Upper lobe of left lung (tissue), 6 donors: ENCODE measurements around the gene PRX. TPM values are rescaled to one million over a fixed set of nuclear protein-coding genes. Genes with fewer than 3 reads are reported as not detected.
"Not testable (repeated sequence)": the region's sequence is repeated elsewhere in the genome, so short reads cannot be mapped to it uniquely, and the experiment has no call there.

Source experiments
- ATAC-seq, 2 donors: fragments of 200-7000 bp; cut with Tn5 transposase; one replicate each; pipeline ENCODE4 v1.9.1; 2022; ENCODE audit warnings: mild to moderate bottlenecking in 2 of 2, moderate library complexity in 2 of 2; ENCODE audit not compliant: low FRiP score in 2 of 2
- DNase-seq, 2 donors: peaks; one replicate each; pipeline ENCODE4 v3.0.0-alpha.2; 2019 to 2020
- H3K27ac ChIP-seq, 4 donors: fragments of 200-600 bp; sonication (generic); one replicate each; pipeline ENCODE4 v1.5.1; 2016 to 2019
- H3K27me3 ChIP-seq, 4 donors: fragments of 200-600 bp; sonication (generic); one replicate each; pipeline ENCODE4 v1.5.1; 2017 to 2019
- H3K36me3 ChIP-seq, 4 donors: fragments of 200-600 bp; sonication (generic); one replicate each; pipeline ENCODE4 v1.5.1; 2016 to 2019
- H3K4me1 ChIP-seq, 4 donors: fragments of 200-600 bp; sonication (generic); one replicate each; pipeline ENCODE4 v1.5.1; 2018 to 2019
- H3K4me3 ChIP-seq, 4 donors: fragments of 200-600 bp; sonication (generic); one replicate each; pipeline ENCODE4 v1.5.1; 2017 to 2019; ENCODE audit warnings: mild to moderate bottlenecking in 2 of 4, moderate library complexity in 1 of 4
- H3K9me3 ChIP-seq, 4 donors: fragments of 200-600 bp; sonication (generic); one replicate each; pipeline ENCODE4 v1.5.1; 2018 to 2019
- EP300 ChIP-seq, 4 donors: sonication (generic); formaldehyde crosslinking; IDR thresholded peaks; one replicate each; pipeline ENCODE4 v1.5.1; 2017; ENCODE audit warnings: antibody characterized with exemption in 4 of 4, control low read depth in 2 of 4
- POLR2A ChIP-seq, 4 donors: fragments of 450-650 bp; IDR thresholded peaks; one replicate each; pipeline ENCODE4 v1.5.1; 2016 to 2017; ENCODE audit warnings: antibody characterized with exemption in 4 of 4, mild to moderate bottlenecking in 2 of 4
- POLR2AphosphoS5 ChIP-seq, 2 donors: sonication (generic); formaldehyde crosslinking; IDR thresholded peaks; one replicate each; pipeline ENCODE4 v1.5.1; 2017; ENCODE audit warnings: antibody characterized with exemption in 2 of 2
- WGBS, 2 donors: methylation state at CpG; one replicate each; pipeline ENCODE4 v1.1.5; 2017 to 2018; 5-methylcytosine and 5-hydroxymethylcytosine counted together
- total RNA-seq, 6 donors: library from RNA; depleted of rRNA in 4 of 6; stranded (reverse); fragments of >200 nt in 4 of 6; gene quantifications; one replicate each; pipeline versions ENCODE4 v1.1.0 to v1.2.1, GENCODE V29; 2016 to 2021
- TF ChIP-seq, protein P1 (sequence below), 6 experiments: fragments of 450-650 bp in 4 of 6; fragments of 200-600 bp in 2 of 6; sonication (generic) in 2 of 6; IDR thresholded peaks; one replicate each; pipeline ENCODE4 v1.5.1; 2016 to 2019; ENCODE audit warnings: antibody characterized with exemption in 6 of 6
- donor health status: DM: no; HTN: no; CAD: no; lungs with moderate emphysema.
- donor health status: DM: no; HTN: yes; CAD: no; lungs with severe emphysema.

The PRX gene
- total RNA-seq, 6 donors from 2014 or later, result 30.1 to 146 (median 51.5) TPM

DNA sequence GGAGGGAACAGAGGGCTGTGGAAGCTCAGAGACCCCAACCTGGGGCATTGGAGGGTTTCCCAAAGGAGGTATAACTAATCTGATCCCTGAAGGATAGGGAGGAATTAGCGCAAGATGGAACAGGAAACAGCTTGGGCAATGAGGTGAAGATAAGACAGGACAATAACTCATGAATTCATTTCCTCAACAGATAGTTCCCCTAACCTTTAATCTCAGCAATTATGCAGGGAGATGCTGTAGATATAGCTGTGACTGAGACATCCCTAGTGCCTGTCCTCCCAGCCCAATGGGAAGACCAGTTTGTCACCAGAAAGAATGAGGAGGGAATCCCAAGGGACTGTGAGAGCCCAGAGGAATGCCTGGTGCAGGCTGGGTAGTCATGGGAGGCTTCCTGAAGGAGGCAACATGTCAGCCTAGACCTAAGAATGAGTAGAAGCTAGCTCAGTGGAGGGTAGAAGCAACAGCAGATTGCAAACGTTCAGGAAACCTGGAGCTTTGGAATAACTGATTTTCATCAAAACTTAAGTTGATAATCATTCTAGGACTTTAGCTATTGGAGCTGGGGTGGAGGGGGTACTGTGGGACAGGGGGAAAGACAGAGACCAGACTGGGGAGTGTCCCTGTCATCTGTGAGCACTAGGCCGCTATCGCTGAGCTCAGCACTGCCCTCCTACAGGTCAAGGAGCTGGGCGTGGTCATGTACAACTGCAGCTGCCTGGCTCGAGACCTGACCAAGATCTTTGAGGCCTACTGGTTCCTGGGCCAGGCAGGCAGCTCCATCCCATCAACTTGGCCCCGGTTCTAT is 42.0 kb downstream of the PRX start:
- no peak for TF ChIP-seq POLR2A (IDR thresholded peaks at IDR 0.05)
- no peak for TF ChIP-seq POLR2AphosphoS5 (IDR thresholded peaks at IDR 0.05)
- no peak for TF ChIP-seq EP300 (IDR thresholded peaks at IDR 0.05)
- TF ChIP-seq, protein P1, sequence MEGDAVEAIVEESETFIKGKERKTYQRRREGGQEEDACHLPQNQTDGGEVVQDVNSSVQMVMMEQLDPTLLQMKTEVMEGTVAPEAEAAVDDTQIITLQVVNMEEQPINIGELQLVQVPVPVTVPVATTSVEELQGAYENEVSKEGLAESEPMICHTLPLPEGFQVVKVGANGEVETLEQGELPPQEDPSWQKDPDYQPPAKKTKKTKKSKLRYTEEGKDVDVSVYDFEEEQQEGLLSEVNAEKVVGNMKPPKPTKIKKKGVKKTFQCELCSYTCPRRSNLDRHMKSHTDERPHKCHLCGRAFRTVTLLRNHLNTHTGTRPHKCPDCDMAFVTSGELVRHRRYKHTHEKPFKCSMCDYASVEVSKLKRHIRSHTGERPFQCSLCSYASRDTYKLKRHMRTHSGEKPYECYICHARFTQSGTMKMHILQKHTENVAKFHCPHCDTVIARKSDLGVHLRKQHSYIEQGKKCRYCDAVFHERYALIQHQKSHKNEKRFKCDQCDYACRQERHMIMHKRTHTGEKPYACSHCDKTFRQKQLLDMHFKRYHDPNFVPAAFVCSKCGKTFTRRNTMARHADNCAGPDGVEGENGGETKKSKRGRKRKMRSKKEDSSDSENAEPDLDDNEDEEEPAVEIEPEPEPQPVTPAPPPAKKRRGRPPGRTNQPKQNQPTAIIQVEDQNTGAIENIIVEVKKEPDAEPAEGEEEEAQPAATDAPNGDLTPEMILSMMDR (IDR thresholded peaks at IDR 0.05), result no peak
- H3K4me1 ChIP-seq, result peaks cover 3 to 24% (median 9%) of the 10 kb centered on the region in 4 donors
- H3K4me3 ChIP-seq, result no peak overlapping the region
- H3K9me3 ChIP-seq, result no peaks in the 10 kb centered on the region
- no peak overlapping the region for H3K27ac ChIP-seq
- DNase-seq (peak in 1 of 2 donors; percentile 36), ATAC-seq (no peak)
- H3K36me3 ChIP-seq, result peaks cover 19 to 95% (median 72%) of the 10 kb centered on the region in 4 donors
- 79 to 83% methylated on average over 4 to 6 of the region's 7 CpGs for WGBS, 2 donors
- H3K27me3 ChIP-seq, result no peaks in the 10 kb centered on the region

DNA sequence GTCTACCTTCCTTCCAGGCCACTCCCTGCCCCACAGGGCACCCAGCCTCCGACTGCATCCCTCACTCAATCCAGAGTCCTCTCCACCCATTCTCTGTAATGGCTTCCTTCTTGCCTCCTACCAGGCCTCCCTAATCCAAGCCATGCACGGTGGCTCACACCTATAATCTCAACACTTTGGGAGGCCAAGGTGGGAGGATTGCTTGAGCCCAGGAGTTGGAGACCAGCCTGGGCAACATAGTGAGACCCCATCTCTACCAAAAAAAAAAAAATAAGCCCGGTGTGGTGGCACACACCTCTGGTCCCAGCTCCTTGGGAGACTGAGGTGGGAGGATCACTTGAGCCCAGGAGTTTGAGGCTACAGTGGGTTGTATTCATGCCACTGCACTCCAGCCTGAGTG is 42.9 kb downstream of the PRX start:
- not testable (repeated sequence) for DNase-seq, H3K4me3 ChIP-seq, H3K9me3 ChIP-seq, H3K27ac ChIP-seq, H3K27me3 ChIP-seq, ATAC-seq
- peaks cover 11 to 33% (median 18%) of the 10 kb centered on the region in 4 donors for H3K4me1 ChIP-seq
- 89 to 95% methylated on average over 3 of the region's 3 CpGs for WGBS, 2 donors
- peaks cover 19 to 86% (median 67%) of the 10 kb centered on the region in 4 donors for H3K36me3 ChIP-seq

DNA sequence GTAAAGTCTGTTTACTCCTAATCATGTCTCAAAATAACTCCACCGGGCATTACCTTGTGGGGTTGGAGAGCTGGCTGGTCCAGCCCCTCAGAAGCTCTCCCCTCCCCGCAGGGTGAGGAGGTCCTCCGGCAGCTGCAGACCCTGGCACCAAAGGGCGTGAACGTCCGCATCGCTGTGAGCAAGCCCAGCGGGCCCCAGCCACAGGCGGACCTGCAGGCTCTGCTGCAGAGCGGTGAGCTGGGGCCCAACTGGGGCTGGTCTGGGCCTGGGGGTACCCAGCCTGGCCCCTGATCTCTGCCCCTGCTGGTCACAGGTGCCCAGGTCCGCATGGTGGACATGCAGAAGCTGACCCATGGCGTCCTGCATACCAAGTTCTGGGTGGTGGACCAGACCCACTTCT is 43.4 kb downstream of the PRX start:
- Histone ChIP-seq H3K9me3 (no peaks in the 10 kb centered on the region), H3K27ac (no peak overlapping the region), H3K4me3 (no peak overlapping the region), H3K4me1 (peaks cover 16 to 38% (median 22%) of the 10 kb centered on the region in 4 donors), H3K27me3 (no peaks in the 10 kb centered on the region), H3K36me3 (peaks cover 18 to 82% (median 63%) of the 10 kb centered on the region in 4 donors)
- TF ChIP-seq POLR2AphosphoS5 (IDR thresholded peaks at IDR 0.05), result no peak
- TF ChIP-seq POLR2A (IDR thresholded peaks at IDR 0.05), result no peak
- no peak for TF ChIP-seq EP300 (IDR thresholded peaks at IDR 0.05)
- TF ChIP-seq, protein P1 (IDR thresholded peaks at IDR 0.05), result no peak
- ATAC-seq (no peak), DNase-seq (peak in 1 of 2 donors; percentile 70)
- WGBS, 2 donors, result 84 to 97% methylated on average over 3 to 4 of the region's 12 CpGs

DNA sequence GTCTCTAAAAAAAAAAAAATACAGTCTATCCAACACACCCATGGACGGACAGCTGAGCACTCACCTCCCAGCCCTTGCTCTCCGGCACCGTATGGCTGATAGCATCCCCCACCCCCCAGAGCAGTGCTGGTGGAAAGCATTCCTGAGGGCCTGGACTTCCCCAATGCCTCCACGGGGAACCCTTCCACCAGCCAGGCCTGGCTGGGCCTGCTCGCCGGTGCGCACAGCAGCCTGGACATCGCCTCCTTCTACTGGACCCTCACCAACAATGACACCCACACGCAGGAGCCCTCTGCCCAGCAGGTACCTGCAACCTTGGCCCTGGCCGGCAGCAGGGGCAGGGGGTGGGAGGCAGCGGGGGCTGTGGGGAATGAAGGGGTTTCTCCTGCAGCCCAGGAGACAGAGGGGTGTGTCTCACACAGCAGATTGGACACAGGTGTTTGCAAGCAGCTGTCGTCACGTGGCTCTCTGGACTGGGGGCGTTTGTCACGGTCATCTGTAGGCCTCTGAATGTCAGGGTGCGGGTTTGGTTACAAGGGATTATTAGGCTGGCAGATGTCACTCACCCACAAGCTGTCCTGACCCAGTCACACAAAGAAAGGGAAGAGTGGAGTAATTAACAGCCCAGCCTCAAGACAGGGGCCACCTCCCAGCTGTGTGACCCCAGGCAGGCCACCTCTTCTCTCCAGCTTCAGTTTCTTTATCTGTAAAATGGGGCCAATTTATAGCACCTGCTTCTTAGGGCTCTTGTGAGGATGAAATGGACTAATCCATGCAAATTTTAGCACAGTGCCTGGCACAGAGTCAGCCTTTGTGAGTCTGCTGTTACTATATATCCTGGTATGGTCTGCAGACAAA is 45.4 kb downstream of the PRX start:
- 90 to 93% methylated on average over 13 to 15 of the region's 16 CpGs for WGBS, 2 donors

More for the DNA sequence above, 45.4 kb downstream of the PRX start:
- Histone ChIP-seq H3K27ac (no peak overlapping the region), H3K4me3 (no peak overlapping the region), H3K27me3 (no peaks in the 10 kb centered on the region), H3K9me3 (no peaks in the 10 kb centered on the region), H3K4me1 (peaks cover 18 to 49% (median 23%) of the 10 kb centered on the region in 4 donors), H3K36me3 (peaks cover 6 to 62% (median 47%) of the 10 kb centered on the region in 4 donors)
- DNase-seq (peak in 1 of 2 donors; percentile 73), ATAC-seq (no peak)
- TF ChIP-seq POLR2A (IDR thresholded peaks at IDR 0.05) (no peak), EP300 (IDR thresholded peaks at IDR 0.05) (no peak), POLR2AphosphoS5 (IDR thresholded peaks at IDR 0.05) (no peak)
- TF ChIP-seq, protein P1 (IDR thresholded peaks at IDR 0.05), result no peak
